DOHH2 (cell line): Measurements from ENCODE around the gene DLGAP1.

Experiments used
- H3F3A ChIP-seq: fragments of 200-600 bp; sonication (generic), shearing (Covaris generic); 2 replicates; pipeline ENCODE4 v1.6.0; 2016; ENCODE audit warnings: antibody characterized with exemption, mild to moderate bottlenecking; ENCODE audit not compliant: control insufficient read depth, insufficient read depth
- H3K27ac ChIP-seq: fragments of 200-600 bp; sonication (generic); 2 replicates; pipeline ENCODE4 v1.5.1; 2014; ENCODE audit warnings: low read depth, mild to moderate bottlenecking, low read length, moderate library complexity
- H3K27me3 ChIP-seq: fragments of 200-600 bp; sonication (generic); 2 replicates; pipeline ENCODE4 v1.6.1; 2014; ENCODE audit warnings: mild to moderate bottlenecking, low read length, mixed read lengths; ENCODE audit not compliant: control insufficient read depth
- H3K36me3 ChIP-seq: fragments of 200-600 bp; sonication (generic); 2 replicates; pipeline ENCODE4 v1.6.1; 2014; ENCODE audit warnings: mild to moderate bottlenecking, low read length, moderate library complexity, mixed read lengths; ENCODE audit not compliant: control insufficient read depth
- H3K4me1 ChIP-seq: fragments of 200-600 bp; sonication (generic); 2 replicates; pipeline ENCODE4 v1.6.1; 2014; ENCODE audit warnings: mild to moderate bottlenecking, low read length, mixed read lengths; ENCODE audit not compliant: control insufficient read depth
- H3K4me2 ChIP-seq: fragments of 200-600 bp; sonication (generic); 2 replicates; pipeline ENCODE4 v1.6.0; 2014; ENCODE audit warnings: mild to moderate bottlenecking, low read length, moderate library complexity
- H3K4me3 ChIP-seq: fragments of 200-600 bp; sonication (generic); 2 replicates; pipeline ENCODE4 v1.5.1; 2014; ENCODE audit warnings: mild to moderate bottlenecking, low read length, mixed read lengths
- H3K79me2 ChIP-seq: fragments of 200-600 bp; sonication (generic); 2 replicates; pipeline ENCODE4 v1.6.1; 2014; ENCODE audit warnings: mild to moderate bottlenecking, low read length, mixed read lengths; ENCODE audit not compliant: control insufficient read depth
- H3K9me2 ChIP-seq: fragments of 200-600 bp; sonication (generic); replicated peaks from 2 replicates; pipeline ENCODE4 v1.6.1; 2014; ENCODE audit warnings: mild to moderate bottlenecking, low read length, mixed read lengths; ENCODE audit not compliant: control insufficient read depth
- H3K9me3 ChIP-seq: fragments of 200-600 bp; sonication (generic); 2 replicates; pipeline ENCODE4 v1.6.1; 2014; ENCODE audit warnings: antibody characterized with exemption, low read length, mixed read lengths; ENCODE audit not compliant: control insufficient read depth, insufficient read depth
- H4K20me1 ChIP-seq: fragments of 200-600 bp; sonication (generic); 2 replicates; pipeline ENCODE4 v1.6.0; 2014; ENCODE audit warnings: low read depth, mild to moderate bottlenecking, antibody characterized with exemption, low read length, moderate library complexity; ENCODE audit not compliant: control insufficient read depth, insufficient read depth
- EZH2phosphoT487 ChIP-seq: fragments of 200-600 bp; sonication (generic); IDR thresholded peaks from 2 replicates; pipeline ENCODE4 v1.6.1; 2017; ENCODE audit warnings: borderline replicate concordance, mild to moderate bottlenecking, antibody characterized with exemption, low read length, moderate library complexity, mixed read lengths
- TF ChIP-seq, protein P1 (sequence below): fragments of 200-600 bp; sonication (generic); IDR thresholded peaks from one replicate; pipeline ENCODE4 v1.5.1; 2014; ENCODE audit warnings: antibody characterized with exemption, mild to moderate bottlenecking, low read depth, low read length; ENCODE audit not compliant: poor library complexity, severe bottlenecking

The DLGAP1 gene

DNA sequence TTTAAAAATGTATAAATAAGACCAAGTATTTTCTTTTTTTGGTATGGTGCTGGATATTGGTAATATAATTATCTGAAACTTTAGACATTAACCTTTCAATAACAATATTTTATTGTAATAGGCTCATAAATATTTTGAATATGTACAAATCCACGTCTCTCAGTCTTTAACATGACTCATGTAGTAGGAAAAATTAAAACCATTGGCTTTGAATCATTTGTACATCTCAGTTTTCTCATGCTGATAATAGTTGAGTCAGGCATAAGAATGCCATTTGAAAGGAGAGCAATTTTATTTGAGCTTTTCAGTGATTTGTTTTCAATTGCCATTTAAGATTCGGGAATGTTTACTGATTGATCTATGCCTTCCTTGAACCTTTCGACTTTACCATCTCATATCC is 640.3 kb downstream of the DLGAP1 start:
- no peak for TF ChIP-seq EZH2phosphoT487
- TF ChIP-seq, protein P1, sequence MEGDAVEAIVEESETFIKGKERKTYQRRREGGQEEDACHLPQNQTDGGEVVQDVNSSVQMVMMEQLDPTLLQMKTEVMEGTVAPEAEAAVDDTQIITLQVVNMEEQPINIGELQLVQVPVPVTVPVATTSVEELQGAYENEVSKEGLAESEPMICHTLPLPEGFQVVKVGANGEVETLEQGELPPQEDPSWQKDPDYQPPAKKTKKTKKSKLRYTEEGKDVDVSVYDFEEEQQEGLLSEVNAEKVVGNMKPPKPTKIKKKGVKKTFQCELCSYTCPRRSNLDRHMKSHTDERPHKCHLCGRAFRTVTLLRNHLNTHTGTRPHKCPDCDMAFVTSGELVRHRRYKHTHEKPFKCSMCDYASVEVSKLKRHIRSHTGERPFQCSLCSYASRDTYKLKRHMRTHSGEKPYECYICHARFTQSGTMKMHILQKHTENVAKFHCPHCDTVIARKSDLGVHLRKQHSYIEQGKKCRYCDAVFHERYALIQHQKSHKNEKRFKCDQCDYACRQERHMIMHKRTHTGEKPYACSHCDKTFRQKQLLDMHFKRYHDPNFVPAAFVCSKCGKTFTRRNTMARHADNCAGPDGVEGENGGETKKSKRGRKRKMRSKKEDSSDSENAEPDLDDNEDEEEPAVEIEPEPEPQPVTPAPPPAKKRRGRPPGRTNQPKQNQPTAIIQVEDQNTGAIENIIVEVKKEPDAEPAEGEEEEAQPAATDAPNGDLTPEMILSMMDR, result no peak
- H3K4me1 ChIP-seq, result no peaks in the 10 kb centered on the region

DNA sequence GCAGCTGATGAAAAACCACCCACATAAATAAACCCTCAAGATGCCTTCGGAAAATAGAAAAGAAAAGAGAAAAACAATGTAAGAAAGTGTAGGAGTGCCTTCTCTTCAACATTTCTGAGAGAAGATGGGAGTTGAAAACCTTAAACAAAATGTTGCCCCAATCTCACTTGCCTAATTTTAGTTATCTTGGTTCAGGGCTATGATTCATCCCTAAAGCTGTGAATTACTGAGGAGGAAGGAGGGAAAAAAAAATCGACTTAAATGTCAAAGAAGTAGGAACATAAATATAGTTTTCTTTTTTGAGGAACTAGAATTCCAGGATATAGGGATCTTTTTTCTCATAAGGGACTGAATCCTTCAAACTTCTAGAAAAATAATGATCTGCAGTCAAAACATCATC is 644.8 kb downstream of the DLGAP1 start:
- Histone ChIP-seq H3K36me3 (no peaks in the 10 kb centered on the region), H3K79me2 (no peaks in the 10 kb centered on the region), H3K27ac (no peak overlapping the region), H3K27me3 (no peaks in the 10 kb centered on the region), H3F3A (no peaks in the 10 kb centered on the region), H3K4me3 (no peak overlapping the region), H3K9me2 (no peaks in the 10 kb centered on the region), H4K20me1 (no peaks in the 10 kb centered on the region), H3K4me1 (no peaks in the 10 kb centered on the region), H3K9me3 (no peaks in the 10 kb centered on the region), H3K4me2 (no peak overlapping the region)
- no peak for TF ChIP-seq EZH2phosphoT487
- TF ChIP-seq, protein P1, result no peak

More for the DNA sequence above, 640.3 kb downstream of the DLGAP1 start:
- Histone ChIP-seq H3K36me3 (no peaks in the 10 kb centered on the region), H3K4me3 (no peak overlapping the region), H3F3A (no peaks in the 10 kb centered on the region), H3K27me3 (no peaks in the 10 kb centered on the region; the same call in 1 of the 2 replicates), H3K27ac (no peak overlapping the region), H3K79me2 (no peaks in the 10 kb centered on the region), H3K9me2 (no peaks in the 10 kb centered on the region), H3K4me2 (no peak overlapping the region), H4K20me1 (no peaks in the 10 kb centered on the region), H3K9me3 (no peaks in the 10 kb centered on the region)

DNA sequence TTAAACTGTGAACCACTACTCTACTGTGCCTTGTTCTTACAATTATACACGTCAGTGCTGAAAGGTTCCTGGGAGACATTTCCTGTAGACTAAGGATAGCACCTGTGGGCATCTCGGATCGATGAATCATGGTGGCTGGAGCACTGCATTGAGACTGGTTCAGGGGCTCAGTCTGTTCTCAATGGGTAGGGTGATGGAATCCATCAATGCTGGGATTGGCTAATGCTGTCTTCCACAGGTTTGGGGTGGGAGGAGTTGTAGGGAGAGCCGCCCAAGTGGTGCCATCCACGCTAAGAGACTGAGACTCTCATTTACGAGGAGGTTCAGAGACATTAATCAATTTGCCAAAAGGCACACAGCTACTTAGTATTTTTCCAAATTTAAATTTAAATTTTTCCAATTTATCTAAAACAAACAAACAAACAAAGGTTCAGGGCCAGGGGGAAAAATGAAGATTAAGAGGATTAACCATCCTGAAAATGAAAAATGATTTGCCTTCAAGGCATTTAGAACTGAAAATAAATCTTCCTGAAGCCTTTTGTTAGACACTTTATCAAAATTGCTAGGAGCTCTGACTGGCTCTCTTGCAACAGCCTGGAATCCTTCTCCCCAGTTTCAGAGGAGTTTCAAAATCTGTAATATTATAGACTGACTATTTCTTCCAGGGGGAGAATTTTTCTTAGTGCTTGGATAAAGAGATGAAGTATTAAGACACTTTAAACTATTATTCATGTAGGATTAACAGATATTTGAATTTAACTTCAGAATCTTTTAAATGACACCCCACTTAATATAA is 645.9 kb downstream of the DLGAP1 start:
- TF ChIP-seq, protein P1, result no peak
- no peak for TF ChIP-seq EZH2phosphoT487
- Histone ChIP-seq H3K4me2 (no peak overlapping the region), H3K36me3 (no peaks in the 10 kb centered on the region), H3K79me2 (no peaks in the 10 kb centered on the region), H4K20me1 (no peaks in the 10 kb centered on the region), H3K4me3 (no peak overlapping the region), H3K9me3 (no peaks in the 10 kb centered on the region), H3F3A (no peaks in the 10 kb centered on the region), H3K27me3 (no peaks in the 10 kb centered on the region), H3K27ac (no peak overlapping the region), H3K9me2 (no peaks in the 10 kb centered on the region), H3K4me1 (no peaks in the 10 kb centered on the region)
